CD4-positive, alpha-beta T cell treated with Interleukin-21 for 1 hour (primary cell): ENCODE data around the gene KDM3B.
A peak's percentile ranks its signal among the peaks of the same experiment; 100 is the strongest.
"Not testable (repeated sequence)": the region's sequence is repeated elsewhere in the genome, so short reads cannot be mapped to it uniquely, and the experiment has no call there.

Source experiments
- DNase-seq: peaks from one replicate; pipeline ENCODE4 v3.0.0-alpha.2; 2020

Gene KDM3B, protein sequence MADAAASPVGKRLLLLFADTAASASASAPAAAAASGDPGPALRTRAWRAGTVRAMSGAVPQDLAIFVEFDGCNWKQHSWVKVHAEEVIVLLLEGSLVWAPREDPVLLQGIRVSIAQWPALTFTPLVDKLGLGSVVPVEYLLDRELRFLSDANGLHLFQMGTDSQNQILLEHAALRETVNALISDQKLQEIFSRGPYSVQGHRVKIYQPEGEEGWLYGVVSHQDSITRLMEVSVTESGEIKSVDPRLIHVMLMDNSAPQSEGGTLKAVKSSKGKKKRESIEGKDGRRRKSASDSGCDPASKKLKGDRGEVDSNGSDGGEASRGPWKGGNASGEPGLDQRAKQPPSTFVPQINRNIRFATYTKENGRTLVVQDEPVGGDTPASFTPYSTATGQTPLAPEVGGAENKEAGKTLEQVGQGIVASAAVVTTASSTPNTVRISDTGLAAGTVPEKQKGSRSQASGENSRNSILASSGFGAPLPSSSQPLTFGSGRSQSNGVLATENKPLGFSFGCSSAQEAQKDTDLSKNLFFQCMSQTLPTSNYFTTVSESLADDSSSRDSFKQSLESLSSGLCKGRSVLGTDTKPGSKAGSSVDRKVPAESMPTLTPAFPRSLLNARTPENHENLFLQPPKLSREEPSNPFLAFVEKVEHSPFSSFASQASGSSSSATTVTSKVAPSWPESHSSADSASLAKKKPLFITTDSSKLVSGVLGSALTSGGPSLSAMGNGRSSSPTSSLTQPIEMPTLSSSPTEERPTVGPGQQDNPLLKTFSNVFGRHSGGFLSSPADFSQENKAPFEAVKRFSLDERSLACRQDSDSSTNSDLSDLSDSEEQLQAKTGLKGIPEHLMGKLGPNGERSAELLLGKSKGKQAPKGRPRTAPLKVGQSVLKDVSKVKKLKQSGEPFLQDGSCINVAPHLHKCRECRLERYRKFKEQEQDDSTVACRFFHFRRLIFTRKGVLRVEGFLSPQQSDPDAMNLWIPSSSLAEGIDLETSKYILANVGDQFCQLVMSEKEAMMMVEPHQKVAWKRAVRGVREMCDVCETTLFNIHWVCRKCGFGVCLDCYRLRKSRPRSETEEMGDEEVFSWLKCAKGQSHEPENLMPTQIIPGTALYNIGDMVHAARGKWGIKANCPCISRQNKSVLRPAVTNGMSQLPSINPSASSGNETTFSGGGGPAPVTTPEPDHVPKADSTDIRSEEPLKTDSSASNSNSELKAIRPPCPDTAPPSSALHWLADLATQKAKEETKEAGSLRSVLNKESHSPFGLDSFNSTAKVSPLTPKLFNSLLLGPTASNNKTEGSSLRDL (N-terminal part only)

DNA sequence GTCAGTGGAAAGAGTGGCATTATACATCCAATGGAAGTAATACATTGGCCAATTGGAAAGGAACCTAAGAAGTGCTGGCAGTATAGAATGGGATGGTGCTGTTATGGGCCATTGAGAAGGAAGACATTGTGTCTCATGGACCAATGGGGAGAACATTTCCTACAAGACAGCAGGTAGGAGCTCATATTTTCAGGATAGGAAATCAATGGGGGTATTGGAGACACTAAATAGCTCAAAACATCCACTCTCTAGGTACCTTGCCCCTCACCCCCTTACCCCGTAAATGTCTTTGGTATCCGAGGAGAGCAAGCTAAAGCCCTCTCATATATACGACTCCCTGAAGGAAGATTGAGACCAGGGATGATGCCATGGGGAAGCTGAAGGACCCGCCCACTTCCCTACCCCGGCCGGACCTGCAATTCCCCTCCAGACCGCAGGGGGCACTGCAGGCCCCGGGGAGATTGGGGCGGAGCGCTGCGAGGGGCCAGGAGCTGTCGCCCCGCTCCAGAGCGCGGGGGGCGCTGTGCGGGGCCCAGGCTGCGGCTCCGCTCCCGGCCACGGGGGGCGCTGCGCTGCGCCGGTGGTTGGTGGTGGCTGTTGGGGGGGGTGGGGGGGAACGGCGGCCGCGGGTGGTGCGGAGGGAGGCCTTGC lies at the start of gene KDM3B:
Gene KDM3B (plus strand): TSS at position 615 of the 651 bp plus-strand sequence. CDS start 111 bp downstream, outside the sequence.
- peak; percentile 95 for DNase-seq

DNA sequence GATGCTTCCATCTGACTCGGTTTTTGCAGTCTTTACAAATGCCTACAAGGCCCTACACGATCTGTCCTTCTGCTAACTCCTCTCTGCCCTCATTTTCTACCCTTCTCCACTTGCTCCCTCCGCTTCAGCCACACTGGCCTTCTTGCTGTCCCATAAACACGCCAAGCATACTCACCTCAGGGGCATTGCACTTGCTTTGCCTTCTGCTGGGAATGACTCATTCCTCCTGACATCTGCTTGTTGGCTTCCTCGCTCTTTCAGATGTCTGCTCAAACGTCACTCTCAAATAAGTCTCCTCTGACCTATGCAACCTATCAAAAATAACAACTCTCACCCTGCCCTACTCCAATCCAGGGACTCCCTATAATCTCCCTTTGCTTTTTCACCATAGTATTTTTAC lies 49.1 kb upstream of the KDM3B start:
- DNase-seq = no peak

DNA sequence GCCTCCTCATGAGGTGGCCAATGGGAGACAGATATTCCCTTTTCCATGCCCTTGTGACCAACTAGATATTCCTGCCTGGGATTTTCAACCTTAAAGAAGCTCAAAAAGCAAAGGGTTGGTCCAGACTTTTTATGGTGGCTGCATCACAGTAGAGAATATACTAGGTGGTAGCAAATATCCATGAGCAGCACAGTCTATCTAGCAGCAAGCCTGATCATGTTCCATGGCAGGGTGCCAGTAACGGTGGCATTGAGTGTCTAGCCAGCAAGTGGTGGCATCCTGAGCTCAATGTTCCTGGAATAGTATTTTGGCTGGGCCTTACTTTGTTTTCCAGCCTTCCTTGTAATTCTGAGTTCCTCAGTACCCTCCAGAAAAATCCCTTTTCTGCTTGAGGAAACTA lies 46.7 kb upstream of the KDM3B start:
- DNase-seq = no peak

GRCh38 chr5:138315751-138316278 lies 36.7 kb upstream of the KDM3B start:
- DNase-seq = no peak

DNA sequence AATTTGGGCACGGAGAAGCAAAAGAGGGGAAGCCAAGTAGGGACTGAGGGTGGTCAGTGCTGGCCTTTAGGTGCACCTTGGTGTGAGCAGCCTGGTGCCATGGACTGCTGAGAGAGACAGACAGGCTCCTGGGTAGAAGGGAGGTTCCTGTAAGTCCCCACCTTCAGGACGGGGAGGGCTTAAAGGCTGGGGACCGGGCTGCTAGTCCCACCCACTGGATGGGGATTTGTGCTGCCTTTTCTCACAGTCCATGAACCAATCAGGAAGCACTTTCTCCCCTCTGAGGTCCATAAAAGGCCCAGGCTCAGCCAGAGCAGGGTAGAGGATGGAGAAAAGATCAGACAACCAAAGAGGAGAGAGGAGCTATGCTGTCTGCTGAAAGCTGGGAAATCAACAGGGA lies 36.1 kb upstream of the KDM3B start:
- DNase-seq = no peak

GRCh38 chr5:138318211-138318610 lies 34.3 kb upstream of the KDM3B start:
- not testable (repeated sequence) for DNase-seq

GRCh38 chr5:138330813-138331448 lies 21.6 kb upstream of the KDM3B start:
- no peak for DNase-seq

DNA sequence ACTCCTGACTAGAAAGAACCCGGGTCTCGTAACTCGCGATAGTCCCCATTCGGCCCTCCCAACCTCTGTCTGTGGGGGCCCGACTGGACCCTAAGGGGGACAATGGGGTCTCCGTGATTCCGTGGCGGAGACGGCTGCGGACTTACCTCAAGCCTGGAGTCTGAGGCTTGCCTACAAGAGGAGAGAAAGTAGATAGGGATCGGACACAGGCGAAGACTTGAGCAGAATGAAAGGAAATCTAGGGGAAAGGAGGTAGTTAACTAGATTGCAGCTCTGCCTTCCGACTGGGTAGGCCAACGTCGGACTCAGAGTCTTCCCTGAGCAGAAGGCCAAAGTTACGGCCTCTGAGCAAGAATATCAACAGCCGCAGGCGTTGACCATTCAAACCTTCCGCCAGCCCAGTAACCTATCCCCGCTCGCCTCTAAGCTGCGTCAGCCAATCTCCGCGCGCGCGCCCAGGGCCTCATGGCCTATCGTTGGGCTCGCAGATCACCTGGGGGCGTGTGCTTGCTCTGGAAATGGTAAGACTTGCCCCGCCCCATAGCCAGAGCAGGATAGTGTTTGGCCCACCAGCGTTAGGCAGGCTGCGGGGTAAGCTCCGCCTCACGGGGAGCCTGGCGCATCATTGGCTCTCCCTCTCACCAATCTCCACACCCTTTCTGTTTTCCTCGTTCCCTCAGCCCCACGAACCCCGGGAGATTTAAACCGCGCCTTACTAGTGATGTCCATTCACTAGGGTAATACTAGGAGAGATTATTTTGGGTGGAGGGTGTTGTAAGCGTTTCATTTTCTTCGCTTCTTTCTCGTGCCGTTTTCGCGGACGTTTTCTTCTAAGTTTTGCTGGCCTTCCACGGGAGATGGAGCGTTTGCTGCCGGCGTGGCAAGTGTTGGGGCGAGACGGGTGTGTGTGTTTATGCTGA lies 20.8 kb upstream of the KDM3B start, which contains the start of gene CDC25C:
Gene CDC25C (minus strand): TSS at position 356 of the 920 bp plus-strand sequence. CDS start 624 bp downstream, outside the sequence.
- peak; percentile 98 for DNase-seq

DNA sequence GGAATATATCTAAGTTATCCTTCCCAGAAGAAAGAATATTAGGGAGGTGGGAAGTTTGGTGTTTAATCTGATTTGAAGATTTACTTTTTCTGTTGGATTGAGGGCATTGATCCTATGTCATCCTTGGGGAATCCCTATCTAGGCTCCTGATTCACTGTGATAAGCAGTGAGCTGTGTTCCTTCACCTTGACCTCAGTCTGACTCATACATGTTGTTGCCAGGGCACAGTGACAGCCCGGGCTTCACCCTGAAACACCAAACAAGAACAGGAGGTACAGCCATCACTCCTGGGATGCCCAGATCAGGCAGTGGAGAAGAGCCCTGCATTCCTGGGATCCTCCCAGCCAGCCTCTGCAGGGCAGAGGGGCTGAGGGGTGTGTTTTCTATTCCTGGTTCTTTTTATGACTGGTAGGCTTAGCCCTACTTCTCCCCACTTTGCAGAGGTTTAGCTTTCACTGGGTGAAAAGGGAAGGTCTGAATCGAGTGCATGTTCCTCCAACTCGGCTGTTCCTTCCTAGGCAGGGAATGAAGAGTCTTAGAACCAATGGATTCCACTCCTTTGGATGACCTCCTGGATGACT lies 17.5 kb upstream of the KDM3B start:
- DNase-seq = no peak

DNA sequence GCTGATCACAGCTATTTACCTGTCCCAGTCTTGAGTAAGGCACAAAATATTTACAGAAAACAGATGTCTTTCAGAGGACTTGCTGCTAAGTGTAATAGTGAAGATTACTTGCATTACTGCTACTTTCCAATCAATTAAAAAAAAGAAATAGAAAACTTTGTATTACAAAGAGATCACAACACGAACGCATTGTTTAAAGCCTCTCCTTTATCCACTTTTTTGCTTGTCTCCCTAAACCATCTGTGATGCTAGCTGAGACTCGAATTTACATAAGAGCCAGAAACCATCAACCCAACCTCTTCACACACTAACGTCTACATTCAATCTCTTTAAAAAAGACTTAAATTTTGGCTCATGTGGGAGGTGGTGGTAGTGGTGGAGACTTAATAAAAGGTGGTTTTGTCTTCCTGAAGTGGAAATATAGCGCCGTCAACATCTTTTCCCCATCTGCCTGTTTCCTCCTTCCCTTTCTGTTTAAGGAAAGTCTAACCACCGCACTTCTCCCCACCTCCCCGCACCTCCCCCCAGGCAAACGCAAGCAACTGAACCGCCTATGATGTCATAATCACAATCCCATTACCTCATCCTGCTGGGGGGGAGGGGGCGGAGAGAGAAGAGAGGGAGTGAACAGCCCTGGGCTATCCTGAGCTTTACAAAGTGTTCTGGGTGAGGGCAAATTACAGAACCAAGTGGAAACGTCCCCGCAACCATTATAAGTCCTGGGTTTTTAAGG lies 15.4 kb upstream of the KDM3B start:
- DNase-seq = peak; percentile 86

GRCh38 chr5:138337685-138338410 lies 14.6 kb upstream of the KDM3B start, which contains the start of gene FAM53C:
Gene FAM53C (plus strand): TSS chr5:138338266. CDS start chr5:138341336, 3,070 bp downstream.
- peak; percentile 94 for DNase-seq

GRCh38 chr5:138338411-138339090 lies 13.9 kb upstream of the KDM3B start:
- DNase-seq = no peak

- DNase-seq = no peak
Measured at GRCh38 chr5:138339091-138339456, 13.4 kb upstream of the KDM3B start.

- no peak for DNase-seq
Measured at GRCh38 chr5:138339464-138339863, 13.0 kb upstream of the KDM3B start.

GRCh38 chr5:138340008-138340407 lies 12.5 kb upstream of the KDM3B start:
- no peak for DNase-seq

- no peak for DNase-seq
Measured at GRCh38 chr5:138344887-138345622, 7.4 kb upstream of the KDM3B start.

DNA sequence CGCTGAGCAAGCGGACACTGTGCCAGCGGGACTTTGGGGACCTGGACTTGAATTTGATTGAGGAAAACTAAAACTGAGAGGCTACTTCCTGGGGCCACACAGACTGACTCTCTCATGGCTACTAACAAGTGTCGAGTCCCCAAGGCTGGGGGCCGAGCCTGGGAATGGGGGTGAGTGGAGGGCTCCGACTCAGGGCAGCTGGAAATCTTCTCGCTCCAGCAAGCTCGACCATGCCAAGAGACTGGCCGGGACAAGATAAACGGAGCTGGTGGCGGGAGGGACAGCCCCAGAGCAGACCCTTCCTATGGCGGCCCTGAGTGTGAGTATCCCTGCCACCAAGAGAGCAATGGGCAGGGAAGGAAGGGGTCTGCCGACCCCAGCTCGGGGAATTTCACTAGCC lies 5.6 kb upstream of the KDM3B start:
- no peak for DNase-seq
